Uterus (tissue), 4 donors: ENCODE data around the gene PSMA4. TPM values are rescaled to one million over a fixed set of nuclear protein-coding genes. Genes with fewer than 3 reads are reported as not detected.
"Not testable (repeated sequence)": the region's sequence is repeated elsewhere in the genome, so short reads cannot be mapped to it uniquely, and the experiment has no call there.

Experiments
- DNase-seq, 2 donors: peaks; one replicate each; pipeline ENCODE4 v3.0.0-alpha.2; 2019 to 2020
- H3K27ac ChIP-seq, 2 donors: fragments of 200-600 bp; sonication (generic); 1 replicate in 1 of 2; 2 replicates in 1 of 2; pipeline ENCODE4 v1.5.1; 2016 to 2018
- H3K27me3 ChIP-seq, 2 donors: fragments of 200-600 bp; sonication (generic); one replicate each; pipeline ENCODE4 v1.5.1; 2018 to 2019; ENCODE audit warnings: control low read depth in 1 of 2
- H3K36me3 ChIP-seq, 2 donors: fragments of 200-600 bp; sonication (generic); one replicate each; pipeline ENCODE4 v1.5.1; 2019; ENCODE audit warnings: control low read depth in 1 of 2
- H3K4me1 ChIP-seq, 2 donors: fragments of 200-600 bp; sonication (generic); one replicate each; pipeline ENCODE4 v1.5.1; 2018 to 2019; ENCODE audit warnings: control low read depth in 1 of 2
- H3K4me3 ChIP-seq, 2 donors: fragments of 200-600 bp; sonication (generic); 1 replicate in 1 of 2; 2 replicates in 1 of 2; pipeline ENCODE4 v1.5.1; 2018 to 2019; ENCODE audit warnings: mild to moderate bottlenecking in 1 of 2
- H3K9me3 ChIP-seq, 2 donors: fragments of 200-600 bp; sonication (generic); one replicate each; pipeline ENCODE4 v1.5.1; 2019; ENCODE audit warnings: control low read depth in 1 of 2
- POLR2A ChIP-seq, 2 donors: fragments of 450-650 bp; IDR thresholded peaks; one replicate each; pipeline ENCODE4 v1.6.1; 2016; ENCODE audit warnings: antibody characterized with exemption in 2 of 2, mild to moderate bottlenecking in 1 of 2, moderate library complexity in 1 of 2
- intact Hi-C: fragments of 100-400 bp; cut with DNase I; formaldehyde crosslinking; loops from one replicate; pipeline ENCODE4 v1.15.1; 2023; ENCODE audit warnings: low total_unique reads
- total RNA-seq, 4 donors: library from RNA; depleted of rRNA in 3 of 4; stranded (reverse); fragments of >200 nt in 3 of 4; gene quantifications; one replicate each; pipeline versions ENCODE4 v1.1.0 to v1.2.4, GENCODE V29; 2014 to 2023
- TF ChIP-seq, protein P1 (sequence below), 4 experiments: fragments of 200-600 bp in 2 of 4; fragments of 450-650 bp in 2 of 4; sonication (generic) in 2 of 4; IDR thresholded peaks; one replicate each; pipeline ENCODE4 v1.5.1; 2016 to 2019; ENCODE audit warnings: antibody characterized with exemption in 4 of 4, mild to moderate bottlenecking in 2 of 4, moderate library complexity in 1 of 4
- donor health status: DM: yes; HTN: yes; CAD: no.

PSMA4 gene
- total RNA-seq, 4 donors from 2014 or later = 119 to 291 (median 203) TPM

DNA sequence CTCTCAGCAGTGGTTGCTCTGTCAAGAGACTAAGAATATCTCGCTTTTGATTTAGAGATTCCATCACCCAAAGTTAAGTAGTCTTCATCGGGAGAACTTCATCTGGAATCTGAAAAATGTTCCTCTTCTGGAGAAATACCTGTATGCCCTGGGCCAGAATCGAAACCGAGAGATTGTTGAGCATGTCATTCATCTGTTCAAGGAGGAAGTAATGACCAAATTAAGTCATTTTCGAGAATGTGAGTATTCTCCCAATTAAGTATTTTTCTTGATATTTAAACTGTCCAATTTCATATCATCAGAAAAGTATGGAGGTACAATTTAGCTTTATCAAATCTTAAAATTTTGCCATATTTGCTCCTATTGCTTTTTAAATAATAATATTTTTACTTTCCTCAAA, 12.9 kb upstream of the PSMA4 start:
- Histone ChIP-seq H3K36me3 (no peaks in the 10 kb centered on the region), H3K27ac (no peak overlapping the region), H3K9me3 (no peaks in the 10 kb centered on the region), H3K27me3 (no peaks in the 10 kb centered on the region), H3K4me3 (no peak overlapping the region), H3K4me1 (no peaks in the 10 kb centered on the region)
- no peak for TF ChIP-seq POLR2A (IDR thresholded peaks at IDR 0.05)
- TF ChIP-seq, protein P1, sequence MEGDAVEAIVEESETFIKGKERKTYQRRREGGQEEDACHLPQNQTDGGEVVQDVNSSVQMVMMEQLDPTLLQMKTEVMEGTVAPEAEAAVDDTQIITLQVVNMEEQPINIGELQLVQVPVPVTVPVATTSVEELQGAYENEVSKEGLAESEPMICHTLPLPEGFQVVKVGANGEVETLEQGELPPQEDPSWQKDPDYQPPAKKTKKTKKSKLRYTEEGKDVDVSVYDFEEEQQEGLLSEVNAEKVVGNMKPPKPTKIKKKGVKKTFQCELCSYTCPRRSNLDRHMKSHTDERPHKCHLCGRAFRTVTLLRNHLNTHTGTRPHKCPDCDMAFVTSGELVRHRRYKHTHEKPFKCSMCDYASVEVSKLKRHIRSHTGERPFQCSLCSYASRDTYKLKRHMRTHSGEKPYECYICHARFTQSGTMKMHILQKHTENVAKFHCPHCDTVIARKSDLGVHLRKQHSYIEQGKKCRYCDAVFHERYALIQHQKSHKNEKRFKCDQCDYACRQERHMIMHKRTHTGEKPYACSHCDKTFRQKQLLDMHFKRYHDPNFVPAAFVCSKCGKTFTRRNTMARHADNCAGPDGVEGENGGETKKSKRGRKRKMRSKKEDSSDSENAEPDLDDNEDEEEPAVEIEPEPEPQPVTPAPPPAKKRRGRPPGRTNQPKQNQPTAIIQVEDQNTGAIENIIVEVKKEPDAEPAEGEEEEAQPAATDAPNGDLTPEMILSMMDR (IDR thresholded peaks at IDR 0.05) = no peak
- DNase-seq = no peak
- intact Hi-C loops = no loop called here

DNA sequence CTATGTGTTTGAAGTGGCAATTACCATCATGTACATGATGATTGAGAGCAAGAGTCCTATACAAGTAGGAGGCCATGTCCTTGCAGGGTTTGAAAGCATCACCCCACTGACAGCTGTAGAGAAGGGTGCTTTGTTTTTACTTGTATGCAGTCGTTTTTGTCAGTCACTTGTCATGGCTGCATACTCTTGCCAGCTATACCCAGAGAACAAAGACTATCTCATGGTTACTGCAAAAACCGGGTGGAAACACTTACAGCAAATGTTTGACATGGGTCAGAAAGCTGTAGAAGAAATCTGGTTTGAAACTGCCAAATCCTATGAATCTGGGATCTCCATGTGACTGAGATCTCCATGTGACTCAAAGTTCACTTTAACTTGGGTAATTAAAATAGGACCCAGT, 6.9 kb upstream of the PSMA4 start:
- Histone ChIP-seq H3K9me3 (no peaks in the 10 kb centered on the region), H3K4me1 (no peaks in the 10 kb centered on the region), H3K27ac (no peak overlapping the region), H3K36me3 (no peaks in the 10 kb centered on the region), H3K4me3 (no peak overlapping the region), H3K27me3 (no peaks in the 10 kb centered on the region)
- no peak for DNase-seq
- TF ChIP-seq, protein P1 (IDR thresholded peaks at IDR 0.05) = no peak
- intact Hi-C loops = no loop called here

DNA sequence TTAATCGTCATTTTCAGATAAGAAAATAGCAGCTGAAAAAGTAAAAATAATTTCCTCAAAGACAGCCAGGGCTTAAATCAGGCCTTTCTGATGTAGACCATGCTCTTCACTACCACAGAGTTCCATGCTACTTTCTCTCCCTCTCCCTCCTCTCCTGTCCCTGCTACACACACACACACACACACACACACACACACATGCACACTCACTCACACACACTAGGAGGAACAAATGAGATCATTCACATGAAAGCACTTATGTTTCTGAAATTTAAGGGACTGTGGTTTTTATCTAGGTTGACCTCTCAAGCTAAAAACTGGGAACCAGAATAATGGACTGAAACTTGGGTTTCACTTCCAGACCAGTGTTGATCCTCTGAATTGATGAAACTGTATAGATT, 4.1 kb upstream of the PSMA4 start:
- H3K27ac ChIP-seq = no peak overlapping the region
- no peaks in the 10 kb centered on the region for H3K36me3 ChIP-seq
- H3K4me3 ChIP-seq = no peak overlapping the region
- intact Hi-C loops = no loop called here
- no peak for DNase-seq
- H3K4me1 ChIP-seq = no peaks in the 10 kb centered on the region
- no peaks in the 10 kb centered on the region for H3K27me3 ChIP-seq
- no peaks in the 10 kb centered on the region for H3K9me3 ChIP-seq
- TF ChIP-seq POLR2A (IDR thresholded peaks at IDR 0.05) = no peak
- TF ChIP-seq, protein P1 (IDR thresholded peaks at IDR 0.05) = no peak

DNA sequence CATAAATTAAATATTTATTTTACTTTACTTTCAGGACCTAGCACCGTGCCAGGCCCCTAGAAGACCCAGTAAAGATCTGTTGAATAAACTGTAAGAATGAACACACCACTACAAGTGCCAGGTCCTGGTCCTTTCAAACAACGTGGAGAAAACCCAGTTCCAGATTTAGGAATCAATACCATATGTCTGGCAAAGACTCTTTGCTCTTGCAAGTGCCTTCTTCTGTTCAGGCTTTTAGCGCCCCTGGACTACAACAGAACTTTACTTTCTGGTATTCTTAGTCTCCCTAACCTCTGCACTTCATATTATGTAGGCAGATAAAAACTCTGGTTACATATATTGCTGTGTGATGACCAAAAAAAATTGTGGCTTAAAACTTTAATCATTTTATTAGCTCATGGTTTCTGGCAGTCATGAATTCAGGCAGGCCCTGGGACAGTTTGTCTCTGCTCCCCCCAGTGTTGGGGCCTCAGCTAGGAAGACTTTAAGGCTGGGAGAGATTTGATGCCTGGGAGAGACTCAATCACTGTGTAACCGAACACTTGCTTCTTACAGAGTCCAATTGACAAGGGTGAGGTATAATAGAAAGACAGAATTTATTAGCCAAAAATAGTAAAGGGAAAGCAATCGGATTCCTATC, 2.9 kb upstream of the PSMA4 start:
- no peak for DNase-seq
- TF ChIP-seq, protein P1 (IDR thresholded peaks at IDR 0.05) = no peak
- no peak for TF ChIP-seq POLR2A (IDR thresholded peaks at IDR 0.05)
- Histone ChIP-seq H3K27ac (no peak overlapping the region), H3K27me3 (no peaks in the 10 kb centered on the region), H3K4me3 (no peak overlapping the region), H3K36me3 (no peaks in the 10 kb centered on the region), H3K9me3 (no peaks in the 10 kb centered on the region), H3K4me1 (peaks cover 0 to 5% of the 10 kb centered on the region in 2 donors)
- intact Hi-C loops = no loop called here

DNA sequence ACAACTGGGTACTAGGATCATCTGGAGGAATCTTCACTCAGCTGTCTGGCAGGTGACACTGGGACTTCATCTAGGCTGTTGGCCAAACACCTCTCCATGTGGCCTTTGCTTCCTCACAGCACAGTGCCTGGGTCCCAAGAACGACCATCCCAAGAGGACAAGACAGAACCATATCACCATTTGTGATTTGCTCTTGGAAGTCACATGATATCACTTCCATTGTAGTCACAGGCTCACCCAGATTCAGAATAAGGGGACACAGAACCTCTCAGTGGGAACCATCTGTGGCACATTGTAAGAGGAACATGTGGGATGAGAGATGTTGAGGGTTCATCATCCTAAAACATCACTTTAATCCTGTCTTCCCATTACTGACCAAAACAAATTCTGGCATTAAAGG, 1.9 kb upstream of the PSMA4 start:
- Histone ChIP-seq H3K36me3 (no peaks in the 10 kb centered on the region), H3K9me3 (no peaks in the 10 kb centered on the region), H3K4me3 (no peak overlapping the region), H3K27me3 (no peaks in the 10 kb centered on the region), H3K27ac (no peak overlapping the region), H3K4me1 (peaks cover 0 to 5% of the 10 kb centered on the region in 2 donors)
- intact Hi-C loops = no loop called here
- DNase-seq = no peak
- TF ChIP-seq POLR2A (IDR thresholded peaks at IDR 0.05) = no peak
- TF ChIP-seq, protein P1 (IDR thresholded peaks at IDR 0.05) = no peak

DNA sequence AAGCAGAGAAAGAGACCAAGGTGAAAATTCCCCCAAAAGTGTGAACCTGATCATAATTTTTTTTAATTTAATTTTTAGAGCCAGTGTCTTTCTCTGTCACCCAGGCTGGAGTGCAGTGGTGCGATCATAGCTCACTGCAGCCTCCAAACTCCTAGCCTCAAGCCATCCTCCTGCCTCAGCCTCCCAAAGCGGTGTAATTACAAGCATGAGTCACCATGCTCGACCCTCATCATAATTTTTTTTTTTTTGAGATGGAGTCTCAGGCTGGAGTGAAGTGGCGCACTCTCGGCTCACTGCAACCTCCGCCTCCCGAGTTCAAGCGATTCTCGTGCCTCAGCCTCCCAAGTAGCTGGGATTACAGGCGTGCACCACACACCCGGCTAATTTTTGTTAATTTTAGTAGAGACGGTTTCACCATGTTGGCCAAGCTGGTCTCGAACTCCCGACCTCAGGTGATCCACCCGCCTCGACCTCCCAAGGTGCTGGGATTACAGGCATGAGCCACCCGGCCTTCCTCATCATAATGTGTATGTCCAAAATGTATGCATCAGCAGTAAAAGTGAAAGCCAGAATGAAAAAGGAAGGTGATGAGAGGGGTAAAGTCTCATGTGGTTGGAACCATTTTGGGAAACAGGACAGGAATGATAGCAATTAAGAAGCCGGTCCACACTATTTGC, 642 bp upstream of the PSMA4 start:
- H3K27me3 ChIP-seq, H3K9me3 ChIP-seq, H3K36me3 ChIP-seq, H3K4me1 ChIP-seq, intact Hi-C loops: not testable (repeated sequence)
- H3K27ac ChIP-seq = peak overlapping the region; percentile 94 to 95
- peak; percentile 16 to 17 for DNase-seq
- H3K4me3 ChIP-seq = peak overlapping the region; percentile 56 to 76
